Activated T-helper 1 cell treated with anti-CD3 and anti-CD28 coated beads, Interleukin-12 subunit alpha, Interleukin-12 subunit beta, Interleukin-2, Interleukin-4 antibody, amounts not matched to agents 30 ng/mL and 10 ng/mL and 1 ng/mL, durations not matched to agents 14 hours and 24 hours and 36 hours (primary cell): ENCODE results near the gene GBF1. TPM values are rescaled to one million over a fixed set of nuclear protein-coding genes. Genes with fewer than 3 reads are reported as not detected.
A peak's percentile ranks its signal among the peaks of the same experiment; 100 is the strongest.

Source experiments
- DNase-seq: peaks from one replicate; pipeline ENCODE4 v3.0.0; 2021; ENCODE audit warnings: low spot score
- H3K27ac Mint-ChIP-seq: one replicate; pipeline ENCODE4 v1.8.0; 2021; ENCODE audit warnings: mild to moderate bottlenecking, mixed read lengths
- H3K27me3 Mint-ChIP-seq: one replicate; pipeline ENCODE4 v1.8.0; 2022; ENCODE audit warnings: mild to moderate bottlenecking, moderate library complexity, mixed read lengths; ENCODE audit not compliant: insufficient read depth
- H3K36me3 Mint-ChIP-seq: one replicate; pipeline ENCODE4 v1.8.0; 2021; ENCODE audit warnings: low read depth, mixed read lengths
- H3K4me1 Mint-ChIP-seq: one replicate; pipeline ENCODE4 v1.8.0; 2021; ENCODE audit warnings: low read depth, mixed read lengths
- H3K4me3 Mint-ChIP-seq: one replicate; pipeline ENCODE4 v1.8.0; 2021; ENCODE audit warnings: mild to moderate bottlenecking, moderate library complexity, mixed read lengths
- H3K9me3 Mint-ChIP-seq: one replicate; pipeline ENCODE4 v1.8.0; 2021; ENCODE audit warnings: mixed read lengths
- intact Hi-C: fragments of 100-400 bp; cut with micrococcal nuclease; formaldehyde crosslinking; loops from one replicate; pipeline ENCODE4 v1.15.1; 2024
- total RNA-seq: library from RNA; stranded (reverse); gene quantifications from 2 replicates; pipeline ENCODE4 v1.2.3, GENCODE V29; 2022

The GBF1 gene
- total RNA-seq, 1 donor from 2014 or later = 46.7 TPM

GRCh38 chr10:102347236-102347828, 102.0 kb downstream of the GBF1 start:
- no peak for DNase-seq
- intact Hi-C loops = loop anchor here (1.0 kb wide), 2 partner anchors 117 to 178 kb away; no protein-coding TSS in a partner anchor
- H3K36me3 Mint-ChIP-seq = peaks cover 19% of the 10 kb centered on the region
- H3K27me3 Mint-ChIP-seq = no peaks in the 10 kb centered on the region
- no peaks in the 10 kb centered on the region for H3K4me1 Mint-ChIP-seq
- no peak overlapping the region for H3K4me3 Mint-ChIP-seq
- no peak overlapping the region for H3K27ac Mint-ChIP-seq
- no peaks in the 10 kb centered on the region for H3K9me3 Mint-ChIP-seq

- Mint-ChIP-seq H3K36me3 (peaks cover 26% of the 10 kb centered on the region), H3K9me3 (no peaks in the 10 kb centered on the region), H3K4me1 (no peaks in the 10 kb centered on the region), H3K4me3 (no peak overlapping the region), H3K27ac (no peak overlapping the region), H3K27me3 (no peaks in the 10 kb centered on the region)
- intact Hi-C loops = loop anchor here (1.0 kb wide), 3 partner anchors 107 to 183 kb away; partner anchors contain the start of gene GBF1
- peak; percentile 41 for DNase-seq
These were observed 106.9 kb downstream of the GBF1 start for GRCh38 chr10:102352066-102352715.

- no peak overlapping the region for H3K4me3 Mint-ChIP-seq
- H3K4me1 Mint-ChIP-seq = peaks cover 9% of the 10 kb centered on the region
- H3K27ac Mint-ChIP-seq = no peak overlapping the region
- H3K36me3 Mint-ChIP-seq = peaks cover 36% of the 10 kb centered on the region
- intact Hi-C loops = no loop called here
- no peaks in the 10 kb centered on the region for H3K9me3 Mint-ChIP-seq
- no peaks in the 10 kb centered on the region for H3K27me3 Mint-ChIP-seq
- DNase-seq = no peak
These were observed 109.1 kb downstream of the GBF1 start for GRCh38 chr10:102354451-102354850.

- no peak for DNase-seq
- Mint-ChIP-seq H3K27ac (no peak overlapping the region), H3K4me3 (no peak overlapping the region), H3K27me3 (no peaks in the 10 kb centered on the region), H3K4me1 (peaks cover 13% of the 10 kb centered on the region), H3K36me3 (peaks cover 56% of the 10 kb centered on the region), H3K9me3 (no peaks in the 10 kb centered on the region)
- intact Hi-C loops = no loop called here
These were observed 113.5 kb downstream of the GBF1 start for GRCh38 chr10:102358712-102359382.

- Mint-ChIP-seq H3K27ac (no peak overlapping the region), H3K36me3 (peaks cover 69% of the 10 kb centered on the region), H3K9me3 (no peaks in the 10 kb centered on the region), H3K27me3 (no peaks in the 10 kb centered on the region), H3K4me1 (no peaks in the 10 kb centered on the region), H3K4me3 (no peak overlapping the region)
- no peak for DNase-seq
- intact Hi-C loops = no loop called here
These were observed 122.1 kb downstream of the GBF1 start for GRCh38 chr10:102367441-102367840.

- H3K4me3 Mint-ChIP-seq = no peak overlapping the region
- H3K9me3 Mint-ChIP-seq = no peaks in the 10 kb centered on the region
- no peaks in the 10 kb centered on the region for H3K27me3 Mint-ChIP-seq
- peaks cover 69% of the 10 kb centered on the region for H3K36me3 Mint-ChIP-seq
- intact Hi-C loops = no loop called here
- DNase-seq = no peak
- no peak overlapping the region for H3K27ac Mint-ChIP-seq
- no peaks in the 10 kb centered on the region for H3K4me1 Mint-ChIP-seq
These were observed 122.7 kb downstream of the GBF1 start for GRCh38 chr10:102368077-102368476.

GRCh38 chr10:102371295-102371694, 126.0 kb downstream of the GBF1 start:
- intact Hi-C loops = no loop called here
- Mint-ChIP-seq H3K4me3 (no peak overlapping the region), H3K9me3 (no peaks in the 10 kb centered on the region), H3K4me1 (no peaks in the 10 kb centered on the region), H3K27me3 (no peaks in the 10 kb centered on the region), H3K36me3 (peaks cover 54% of the 10 kb centered on the region), H3K27ac (no peak overlapping the region)
- DNase-seq = no peak

- H3K4me3 Mint-ChIP-seq = no peak overlapping the region
- no peaks in the 10 kb centered on the region for H3K4me1 Mint-ChIP-seq
- H3K27me3 Mint-ChIP-seq = no peaks in the 10 kb centered on the region
- no peak overlapping the region for H3K27ac Mint-ChIP-seq
- intact Hi-C loops = no loop called here
- H3K9me3 Mint-ChIP-seq = no peaks in the 10 kb centered on the region
- H3K36me3 Mint-ChIP-seq = peaks cover 30% of the 10 kb centered on the region
- DNase-seq = no peak
These were observed 129.9 kb downstream of the GBF1 start for GRCh38 chr10:102375250-102375649.

- intact Hi-C loops = no loop called here
- Mint-ChIP-seq H3K4me1 (no peaks in the 10 kb centered on the region), H3K27me3 (no peaks in the 10 kb centered on the region), H3K27ac (no peak overlapping the region), H3K36me3 (peaks cover 24% of the 10 kb centered on the region), H3K9me3 (no peaks in the 10 kb centered on the region), H3K4me3 (no peak overlapping the region)
- no peak for DNase-seq
These were observed 130.5 kb downstream of the GBF1 start for GRCh38 chr10:102375867-102376266.

GRCh38 chr10:102376901-102377300, 131.6 kb downstream of the GBF1 start:
- H3K36me3 Mint-ChIP-seq = peaks cover 20% of the 10 kb centered on the region
- H3K9me3 Mint-ChIP-seq = no peaks in the 10 kb centered on the region
- no peaks in the 10 kb centered on the region for H3K4me1 Mint-ChIP-seq
- no peak overlapping the region for H3K27ac Mint-ChIP-seq
- no peaks in the 10 kb centered on the region for H3K27me3 Mint-ChIP-seq
- no peak for DNase-seq
- intact Hi-C loops = no loop called here
- H3K4me3 Mint-ChIP-seq = no peak overlapping the region

- intact Hi-C loops = no loop called here
- Mint-ChIP-seq H3K4me1 (peaks cover 8% of the 10 kb centered on the region), H3K27me3 (no peaks in the 10 kb centered on the region), H3K27ac (no peak overlapping the region), H3K9me3 (no peaks in the 10 kb centered on the region), H3K4me3 (no peak overlapping the region), H3K36me3 (peaks cover 16% of the 10 kb centered on the region)
- no peak for DNase-seq
These were observed 134.1 kb downstream of the GBF1 start for GRCh38 chr10:102379383-102379782.

- H3K27ac Mint-ChIP-seq = no peak overlapping the region
- peaks cover 11% of the 10 kb centered on the region for H3K36me3 Mint-ChIP-seq
- H3K4me3 Mint-ChIP-seq = no peak overlapping the region
- intact Hi-C loops = no loop called here
- H3K27me3 Mint-ChIP-seq = no peaks in the 10 kb centered on the region
- H3K9me3 Mint-ChIP-seq = no peaks in the 10 kb centered on the region
- DNase-seq = no peak
- peaks cover 19% of the 10 kb centered on the region for H3K4me1 Mint-ChIP-seq
These were observed 136.7 kb downstream of the GBF1 start for GRCh38 chr10:102381983-102382382.

GRCh38 chr10:102382871-102383270, 137.5 kb downstream of the GBF1 start:
- Mint-ChIP-seq H3K4me1 (peaks cover 19% of the 10 kb centered on the region), H3K4me3 (no peak overlapping the region), H3K27ac (no peak overlapping the region), H3K36me3 (peaks cover 11% of the 10 kb centered on the region), H3K27me3 (no peaks in the 10 kb centered on the region), H3K9me3 (no peaks in the 10 kb centered on the region)
- DNase-seq = no peak
- intact Hi-C loops = no loop called here
